Muscle of arm (tissue), 12 donors: Measurements from ENCODE around the gene GLS. TPM values are rescaled to one million over a fixed set of nuclear protein-coding genes. Genes with fewer than 3 reads are reported as not detected.
"Not testable (repeated sequence)": the region's sequence is repeated elsewhere in the genome, so short reads cannot be mapped to it uniquely, and the experiment has no call there.

Experiments used
- DNase-seq: peaks from one replicate; pipeline ENCODE4 v3.0.0-alpha.2; 2013
- polyA plus RNA-seq, 12 donors: library from polyadenylated mRNA; unstranded; fragments of 120-200 nt; gene quantifications; one replicate each; pipeline ENCODE4 v1.2.1, GENCODE V29; 2013; ENCODE audit not compliant: insufficient read length in 12 of 12

GLS gene
- polyA plus RNA-seq, 12 donors: 42.2 to 95.7 (median 68.1) TPM; not detected in 1

GRCh38 chr2:190853531-190854383, 26.9 kb upstream of the GLS start:
- DNase-seq: no peak

DNA sequence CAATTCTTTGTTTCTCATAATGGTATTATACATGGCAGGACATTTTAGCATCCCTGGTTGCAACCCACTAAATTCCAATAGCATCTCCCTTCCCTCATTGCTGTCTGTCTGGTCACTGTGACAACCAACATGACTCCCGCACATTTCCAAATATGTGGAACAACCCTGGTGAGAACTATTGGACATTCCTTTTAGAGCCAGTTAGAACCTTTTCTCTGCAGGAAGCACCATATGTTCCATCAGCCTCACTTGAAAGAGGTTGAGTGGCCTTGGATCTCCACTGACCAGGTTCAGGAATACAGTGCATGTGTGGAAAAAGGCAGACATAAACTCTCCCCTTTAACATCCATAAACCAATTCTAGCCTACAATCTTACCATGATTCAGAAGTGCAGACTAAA, 25.9 kb upstream of the GLS start:
- DNase-seq: no peak

DNA sequence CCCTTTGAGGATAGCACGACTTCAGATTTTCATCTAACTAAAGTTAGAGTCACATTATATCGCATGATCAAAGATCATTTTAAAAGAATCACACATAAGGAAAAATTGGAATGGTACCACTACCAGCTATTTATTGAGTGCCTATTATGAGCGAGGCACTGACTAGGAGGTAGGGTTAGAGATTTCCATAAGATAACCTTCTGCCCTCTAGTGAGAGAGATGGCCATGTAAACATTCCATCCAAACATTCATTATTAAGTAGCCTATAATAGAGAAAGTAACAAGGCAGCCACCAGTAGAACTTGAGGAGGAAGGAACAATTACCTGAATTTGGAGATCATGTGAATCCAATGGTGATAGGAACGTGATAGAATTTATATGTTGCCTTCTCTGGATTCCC, 25.4 kb upstream of the GLS start:
- no peak for DNase-seq

DNA sequence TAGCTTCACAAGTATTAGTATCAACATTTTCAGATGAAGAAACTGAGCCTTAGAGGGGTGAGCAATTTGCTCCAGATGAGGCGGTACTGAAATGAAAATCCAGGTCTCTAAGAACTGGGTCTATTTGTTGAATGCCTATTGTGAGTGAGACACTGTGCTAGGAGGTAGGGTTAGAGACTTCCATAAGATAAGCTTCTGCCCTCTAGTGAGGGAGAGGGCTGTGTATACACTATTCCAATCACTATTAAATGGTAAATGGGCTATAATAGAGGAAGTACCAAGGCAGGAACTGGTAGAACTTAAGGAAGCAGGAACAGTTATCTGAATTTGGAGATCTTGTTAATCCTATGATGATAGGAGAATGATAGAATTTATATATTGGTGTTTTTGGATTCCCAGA, 23.6 kb upstream of the GLS start:
- DNase-seq: no peak

DNA sequence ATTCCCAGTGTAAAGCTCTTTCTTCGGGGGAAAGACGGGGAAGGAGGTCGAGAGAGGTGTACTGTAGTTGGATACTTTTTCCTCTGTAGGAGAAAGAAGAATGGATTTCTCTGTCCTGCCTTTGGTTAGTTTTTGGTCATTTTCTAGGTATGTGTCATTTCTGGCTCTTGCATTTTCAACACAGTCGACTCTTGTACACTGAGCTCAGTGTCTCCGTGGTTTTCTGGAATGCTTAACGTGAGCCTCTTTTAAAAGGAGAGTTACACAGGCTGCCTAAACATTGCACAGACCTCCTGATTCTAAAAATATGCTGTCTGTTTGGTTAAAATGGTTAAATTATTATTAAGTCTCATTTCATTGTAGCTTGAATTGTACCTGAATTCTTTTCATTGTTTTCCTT, 21.8 kb upstream of the GLS start:
- no peak for DNase-seq

DNA sequence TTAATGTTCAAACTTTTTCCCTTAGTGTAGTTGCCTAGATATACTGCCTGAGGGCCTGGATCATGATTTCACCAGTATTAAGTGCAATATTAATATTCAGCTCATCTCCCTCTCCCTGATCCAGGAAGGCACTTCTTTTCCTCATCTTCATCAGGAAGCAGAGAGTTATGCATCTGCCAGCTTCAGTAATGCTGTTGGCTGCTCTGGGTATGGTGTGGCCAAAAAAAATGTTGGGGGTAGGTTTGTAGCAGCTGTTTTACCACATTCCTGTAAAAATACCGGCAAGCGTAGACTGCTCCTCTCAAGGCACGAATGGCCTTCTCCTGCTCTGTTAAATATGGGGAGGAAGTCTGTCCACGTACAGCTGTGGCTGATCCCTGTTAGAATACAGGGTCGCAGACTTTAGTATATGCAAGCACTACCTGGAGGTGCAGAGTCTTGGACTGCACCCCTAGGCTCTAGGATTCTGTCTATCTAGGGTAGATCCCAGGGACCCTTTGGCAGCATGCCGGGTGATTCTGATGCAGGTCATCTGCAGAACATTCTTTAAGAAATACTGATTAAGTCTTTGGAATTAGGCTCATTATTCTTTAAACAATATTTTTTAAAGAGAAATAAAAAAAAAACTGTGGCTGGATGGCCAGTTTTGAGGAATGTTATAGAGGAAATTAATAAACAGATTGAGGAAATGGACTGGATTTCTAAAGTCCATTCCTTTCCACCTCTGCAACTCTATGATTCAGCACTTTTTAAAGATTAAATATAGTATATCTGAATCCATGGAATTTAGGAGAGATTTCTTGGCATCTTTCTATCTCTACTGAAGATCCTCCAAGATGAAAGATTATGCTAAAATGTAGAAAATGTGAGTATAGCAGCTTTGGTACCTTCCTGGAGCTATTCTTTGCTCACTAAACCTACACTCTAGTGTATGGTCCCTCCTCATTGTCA, 21.0 kb upstream of the GLS start:
- no peak for DNase-seq

DNA sequence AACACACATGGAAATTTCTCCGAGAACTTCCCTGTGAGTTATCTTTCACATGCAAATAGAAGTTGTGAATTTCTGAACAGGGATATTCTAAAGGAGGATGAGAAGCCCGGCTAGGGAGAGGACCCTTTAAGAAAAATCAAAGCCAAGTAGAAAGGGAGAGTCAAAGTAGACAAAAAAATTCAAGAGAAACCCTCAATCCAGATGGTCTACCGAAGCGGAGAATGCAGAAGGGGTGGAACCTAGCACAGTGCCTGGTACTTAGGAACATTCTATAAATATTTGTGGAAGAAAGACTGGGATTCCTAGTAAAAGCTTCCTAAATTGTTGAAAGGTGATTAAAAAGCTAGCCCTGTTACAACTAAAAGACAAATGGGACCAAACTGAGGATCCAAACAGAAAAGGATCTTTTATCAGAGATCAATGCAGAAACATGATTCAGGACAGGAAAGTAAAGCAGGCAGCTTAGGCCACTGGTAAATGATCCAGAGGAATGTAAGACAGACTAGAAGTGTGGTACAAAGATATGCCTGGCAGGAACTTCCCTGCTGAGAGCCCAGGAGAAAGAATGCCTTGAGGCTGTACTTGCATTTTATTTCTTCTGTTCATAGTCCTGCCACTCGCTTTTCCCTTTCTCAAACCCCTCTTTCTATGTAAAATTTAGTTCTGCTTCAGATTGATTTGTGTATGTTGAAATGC, 19.5 kb upstream of the GLS start:
- DNase-seq: no peak

- not testable (repeated sequence) for DNase-seq
Observed at GRCh38 chr2:190862128-190862527, 18.5 kb upstream of the GLS start.

DNA sequence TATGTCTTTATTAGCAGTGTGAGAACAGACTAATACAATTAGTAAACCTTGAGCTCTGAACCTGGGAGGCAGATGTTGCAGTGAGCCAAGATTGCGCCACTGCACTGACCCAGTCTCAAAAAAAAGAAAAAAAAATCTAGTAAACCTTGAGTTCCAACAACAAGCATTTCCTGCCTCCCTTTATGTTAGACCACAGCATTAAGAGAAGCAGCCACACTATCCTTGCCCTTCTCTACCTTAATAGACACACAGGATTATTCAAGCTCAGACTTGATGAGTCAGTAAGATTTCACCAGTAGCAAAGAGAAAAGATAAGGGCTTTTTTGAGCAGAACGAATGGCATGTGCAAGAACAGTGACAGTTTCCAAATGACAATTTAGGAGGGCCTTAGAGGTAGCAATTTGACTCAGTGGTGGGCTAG, 18.0 kb upstream of the GLS start:
- DNase-seq: no peak

- no peak for DNase-seq
Observed at GRCh38 chr2:190863946-190864345, 16.7 kb upstream of the GLS start.

- DNase-seq: no peak
Observed at GRCh38 chr2:190864375-190864774, 16.2 kb upstream of the GLS start.

- DNase-seq: peak; percentile 66
Observed at GRCh38 chr2:190867212-190867611, 13.4 kb upstream of the GLS start.

DNA sequence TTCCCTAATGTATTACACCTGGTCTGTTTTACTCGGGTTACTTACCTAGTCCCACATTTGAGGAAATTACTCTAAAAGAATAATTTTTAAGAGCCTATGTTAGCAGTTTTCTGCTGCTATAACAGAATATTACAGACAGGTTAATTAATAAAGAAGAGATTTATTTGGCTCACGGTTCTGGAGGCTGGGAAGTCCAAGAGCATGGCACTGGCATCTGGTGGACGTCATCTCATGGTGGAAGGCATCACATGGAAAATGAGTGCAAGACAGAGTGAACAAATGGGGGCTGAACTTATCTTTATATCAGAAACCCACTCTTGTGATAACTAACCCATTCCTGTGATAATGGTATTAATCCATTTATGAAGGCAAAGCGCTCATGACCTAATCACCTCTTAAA, 12.8 kb upstream of the GLS start:
- DNase-seq: no peak

- DNase-seq: no peak
Observed at GRCh38 chr2:190869721-190870120, 10.9 kb upstream of the GLS start.

GRCh38 chr2:190873451-190873850, 7.2 kb upstream of the GLS start:
- DNase-seq: not testable (repeated sequence)

DNA sequence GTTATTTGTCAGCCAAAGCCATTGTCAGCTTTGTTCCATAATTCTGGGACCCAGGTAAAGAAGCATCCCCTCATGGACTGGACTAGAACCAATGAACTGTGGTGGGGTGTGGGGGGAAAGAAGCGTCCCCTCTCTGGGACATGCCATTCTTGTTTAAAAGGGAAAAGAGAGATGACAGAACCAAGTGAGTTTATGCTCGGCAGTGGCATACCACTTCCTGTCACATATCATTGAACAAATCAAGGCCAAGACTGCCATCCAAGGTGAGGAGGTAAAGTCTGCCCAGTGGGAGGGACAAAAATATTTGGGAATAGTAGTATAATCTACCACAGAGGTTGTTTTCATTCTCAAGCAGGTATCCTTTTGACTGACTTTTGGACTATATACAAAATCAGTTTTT, 4.7 kb upstream of the GLS start:
- no peak for DNase-seq

GRCh38 chr2:190876631-190877030, 4.0 kb upstream of the GLS start:
- DNase-seq: no peak

DNA sequence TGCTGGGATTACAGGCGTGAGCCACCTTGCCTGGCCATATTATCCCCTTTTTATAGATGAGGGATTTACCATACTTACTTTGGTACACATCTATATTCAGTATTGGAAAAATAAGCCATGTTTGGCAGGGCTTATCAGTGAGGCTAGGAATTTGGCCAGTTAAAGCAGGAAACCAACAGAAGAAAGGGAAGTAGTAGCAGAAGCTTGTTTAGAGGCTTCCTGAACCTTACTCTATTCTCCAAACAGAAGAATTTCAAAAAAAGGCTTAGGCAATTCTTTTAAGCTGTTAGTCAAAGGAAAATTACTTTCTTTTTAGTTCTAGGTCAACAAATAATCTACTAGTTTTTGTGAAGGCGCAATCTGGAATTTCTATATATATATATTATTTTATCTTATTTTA, 3.2 kb upstream of the GLS start:
- DNase-seq: no peak

DNA sequence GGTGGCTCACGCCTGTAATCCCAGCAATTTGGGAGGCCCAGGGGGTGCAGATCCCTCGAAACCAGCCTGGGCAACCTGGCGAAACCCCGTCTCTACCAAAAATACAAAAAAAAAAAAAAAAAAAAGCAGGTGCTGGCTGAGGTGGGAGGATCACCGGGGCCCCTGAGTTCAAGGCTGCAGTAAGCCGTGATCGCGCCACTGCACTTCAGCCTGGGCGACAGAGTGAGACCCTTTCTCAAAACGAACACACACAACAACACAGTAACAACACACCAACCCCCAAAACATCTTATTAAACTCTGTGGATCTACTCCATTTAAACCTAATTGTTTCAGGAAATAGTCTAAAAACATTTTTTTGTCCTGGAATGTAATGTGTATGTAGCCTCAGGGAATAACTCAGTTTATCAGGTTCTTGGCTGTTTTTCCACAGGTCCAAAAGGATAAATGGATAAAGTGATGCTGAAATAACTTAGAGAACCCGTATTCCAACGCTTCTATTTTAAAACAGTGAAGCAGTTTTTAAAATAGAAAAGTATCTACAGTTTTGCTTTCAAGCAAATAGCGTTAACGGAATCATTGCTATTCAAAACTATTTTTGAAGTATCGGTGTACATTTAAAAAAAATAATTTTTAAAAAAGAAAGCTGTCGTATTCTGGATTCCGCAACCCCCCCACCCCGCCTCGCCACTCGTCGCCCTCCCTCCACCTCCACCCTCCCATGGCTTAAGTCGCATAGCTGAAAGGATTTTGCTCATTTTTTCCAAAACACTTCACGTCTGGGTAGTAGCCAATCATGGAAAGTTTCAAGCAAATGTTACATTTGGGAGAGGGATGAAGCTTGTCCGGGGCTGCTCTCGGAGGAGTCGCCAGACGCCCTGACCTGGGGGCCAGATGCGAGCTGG, 895 bp upstream of the GLS start:
- DNase-seq: no peak

DNA sequence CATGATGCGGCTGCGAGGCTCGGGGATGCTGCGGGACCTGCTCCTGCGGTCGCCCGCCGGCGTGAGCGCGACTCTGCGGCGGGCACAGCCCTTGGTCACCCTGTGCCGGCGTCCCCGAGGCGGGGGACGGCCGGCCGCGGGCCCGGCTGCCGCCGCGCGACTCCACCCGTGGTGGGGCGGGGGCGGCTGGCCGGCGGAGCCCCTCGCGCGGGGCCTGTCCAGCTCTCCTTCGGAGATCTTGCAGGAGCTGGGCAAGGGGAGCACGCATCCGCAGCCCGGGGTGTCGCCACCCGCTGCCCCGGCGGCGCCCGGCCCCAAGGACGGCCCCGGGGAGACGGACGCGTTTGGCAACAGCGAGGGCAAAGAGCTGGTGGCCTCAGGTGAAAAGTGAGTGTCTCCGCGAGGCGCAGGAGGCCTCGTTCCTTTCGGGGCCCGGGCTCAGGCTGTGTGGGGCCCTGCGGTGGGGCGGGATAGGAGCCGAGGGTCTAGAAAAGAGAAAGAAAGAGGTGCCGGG, 520 bp downstream of the GLS start:
- DNase-seq: no peak
